Measurements from ENCODE around the gene PCDHGB2. TPM values are rescaled to one million over a fixed set of nuclear protein-coding genes. Genes with fewer than 3 reads are reported as not detected.
"Not testable (repeated sequence)": the region's sequence is repeated elsewhere in the genome, so short reads cannot be mapped to it uniquely, and the experiment has no call there.

The PCDHGB2 gene
- total RNA-seq, 1 donor from 2014 or later = 2.1 TPM

DNA sequence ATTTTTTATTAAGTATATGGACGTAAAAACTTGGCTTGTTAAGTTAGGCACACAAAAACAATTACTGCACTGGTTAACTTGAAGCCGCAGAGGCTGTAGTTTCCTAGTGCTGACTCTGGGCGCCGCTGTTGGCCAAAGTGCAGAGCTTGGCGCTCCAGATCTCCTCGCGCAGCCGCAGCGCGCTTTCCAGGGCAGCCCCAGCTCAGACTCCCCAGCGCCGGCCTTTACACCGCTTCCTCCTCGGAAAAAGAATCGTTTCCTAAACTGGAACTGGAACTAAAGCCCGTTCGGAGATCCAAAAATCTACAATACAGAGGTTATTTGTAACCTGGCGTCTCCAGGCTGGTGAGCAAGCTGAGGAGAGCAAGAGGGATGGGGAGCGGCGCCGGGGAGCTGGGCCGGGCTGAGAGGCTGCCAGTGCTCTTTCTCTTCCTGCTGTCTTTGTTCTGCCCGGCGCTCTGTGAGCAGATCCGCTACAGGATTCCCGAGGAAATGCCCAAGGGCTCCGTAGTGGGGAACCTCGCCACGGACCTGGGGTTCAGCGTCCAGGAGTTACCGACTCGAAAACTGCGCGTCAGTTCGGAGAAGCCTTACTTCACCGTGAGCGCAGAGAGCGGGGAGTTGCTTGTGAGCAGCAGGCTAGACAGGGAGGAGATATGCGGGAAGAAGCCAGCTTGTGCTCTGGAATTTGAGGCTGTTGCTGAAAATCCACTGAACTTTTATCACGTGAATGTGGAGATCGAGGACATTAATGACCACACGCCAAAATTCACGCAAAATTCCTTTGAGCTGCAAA, 38.2 kb downstream of the PCDHGB2 start, which contains the start of gene PCDHGB5:
Gene PCDHGB5, plus strand, starts transcription at position 192 of the 796 bp plus-strand sequence. Its CDS starts 181 bp downstream, at position 373.
- Histone ChIP-seq H3K27me3 (ENCODE audit: control insufficient read depth in 3 of 3, insufficient read depth in 3 of 3, low read length in 3 of 3) (peaks cover 0 to 12% (median 8%) of the 10 kb centered on the region in 3 donors), H3K9me3 (ENCODE audit: control insufficient read depth in 3 of 3, low read length in 3 of 3) (peaks cover 12 to 32% (median 19%) of the 10 kb centered on the region in 3 donors), H3K4me1 (ENCODE audit: control insufficient read depth in 3 of 3, insufficient read depth in 3 of 3, low read length in 3 of 3) (peaks cover 0 to 23% (median 6%) of the 10 kb centered on the region in 3 donors), H3K4me3 (ENCODE audit: low read length in 3 of 3) (peak within 1 kb of the TSS; percentile 51 to 60 (median 54)), H3K9ac (ENCODE audit: low read depth in 1 of 3, low read length in 3 of 3) (peak within 1 kb of the TSS in 1 of 3 donors; percentile 12)
- not testable (repeated sequence) for H3K36me3 ChIP-seq (ENCODE audit: control insufficient read depth in 3 of 3, insufficient read depth in 3 of 3, low read length in 3 of 3); H3K27ac ChIP-seq (ENCODE audit: low read depth, low read length)

- peak overlapping the region; percentile 40 to 54 (median 48) for H3K4me3 ChIP-seq (ENCODE audit: low read length in 3 of 3)
- H3K4me1 ChIP-seq (ENCODE audit: control insufficient read depth in 3 of 3, insufficient read depth in 3 of 3, low read length in 3 of 3) = peaks cover 0 to 28% (median 6%) of the 10 kb centered on the region in 3 donors
- H3K36me3 ChIP-seq (ENCODE audit: control insufficient read depth in 3 of 3, insufficient read depth in 3 of 3, low read length in 3 of 3) = peaks cover 0 to 3% (median 3%) of the 10 kb centered on the region in 3 donors
- H3K9me3 ChIP-seq (ENCODE audit: control insufficient read depth in 3 of 3, low read length in 3 of 3) = peaks cover 12 to 31% (median 23%) of the 10 kb centered on the region in 3 donors
- peak overlapping the region in 1 of 3 donors; percentile 12 for H3K9ac ChIP-seq (ENCODE audit: low read depth in 1 of 3, low read length in 3 of 3)
- peaks cover 0 to 8% (median 7%) of the 10 kb centered on the region in 3 donors for H3K27me3 ChIP-seq (ENCODE audit: control insufficient read depth in 3 of 3, insufficient read depth in 3 of 3, low read length in 3 of 3)
- H3K27ac ChIP-seq (ENCODE audit: low read depth, low read length) = no peak overlapping the region
These were observed 38.8 kb downstream of the PCDHGB2 start for GRCh38 chr5:141398608-141399007.

DNA sequence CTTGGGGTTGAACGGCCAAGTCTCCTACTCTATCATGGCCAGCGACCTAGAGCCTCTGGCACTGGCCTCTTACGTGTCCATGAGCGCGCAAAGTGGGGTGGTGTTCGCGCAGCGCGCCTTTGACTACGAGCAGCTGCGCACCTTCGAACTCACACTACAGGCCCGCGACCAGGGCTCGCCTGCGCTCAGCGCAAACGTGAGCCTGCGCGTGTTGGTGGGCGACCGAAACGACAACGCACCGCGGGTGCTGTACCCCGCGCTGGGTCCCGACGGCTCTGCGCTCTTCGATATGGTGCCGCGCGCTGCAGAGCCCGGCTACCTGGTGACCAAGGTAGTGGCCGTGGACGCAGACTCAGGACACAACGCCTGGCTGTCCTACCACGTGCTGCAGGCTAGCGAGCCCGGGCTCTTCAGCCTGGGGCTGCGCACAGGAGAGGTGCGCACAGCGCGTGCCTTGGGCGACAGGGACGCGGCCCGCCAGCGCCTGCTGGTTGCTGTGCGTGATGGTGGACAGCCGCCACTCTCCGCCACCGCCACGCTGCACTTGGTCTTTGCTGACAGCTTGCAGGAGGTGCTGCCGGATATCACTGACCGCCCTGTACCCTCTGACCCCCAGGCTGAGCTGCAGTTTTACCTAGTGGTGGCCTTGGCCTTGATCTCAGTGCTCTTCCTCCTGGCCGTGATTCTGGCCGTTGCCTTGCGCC, 39.9 kb downstream of the PCDHGB2 start:
- peak overlapping the region; percentile 43 to 66 (median 51) for H3K4me3 ChIP-seq (ENCODE audit: low read length in 3 of 3)
- H3K27ac ChIP-seq (ENCODE audit: low read depth, low read length) = no peak overlapping the region
- H3K36me3 ChIP-seq (ENCODE audit: control insufficient read depth in 3 of 3, insufficient read depth in 3 of 3, low read length in 3 of 3) = peaks cover 0 to 6% (median 3%) of the 10 kb centered on the region in 3 donors
- H3K9ac ChIP-seq (ENCODE audit: low read depth in 1 of 3, low read length in 3 of 3) = no peak overlapping the region
- peaks cover 0 to 27% (median 6%) of the 10 kb centered on the region in 3 donors for H3K4me1 ChIP-seq (ENCODE audit: control insufficient read depth in 3 of 3, insufficient read depth in 3 of 3, low read length in 3 of 3)
- H3K9me3 ChIP-seq (ENCODE audit: control insufficient read depth in 3 of 3, low read length in 3 of 3) = peaks cover 10 to 30% (median 30%) of the 10 kb centered on the region in 3 donors
- H3K27me3 ChIP-seq (ENCODE audit: control insufficient read depth in 3 of 3, insufficient read depth in 3 of 3, low read length in 3 of 3) = peaks cover 0 to 7% (median 3%) of the 10 kb centered on the region in 3 donors

- H3K27me3 ChIP-seq (ENCODE audit: control insufficient read depth in 3 of 3, insufficient read depth in 3 of 3, low read length in 3 of 3) = peaks cover 0 to 3% (median 2%) of the 10 kb centered on the region in 3 donors
- peaks cover 0 to 8% (median 3%) of the 10 kb centered on the region in 3 donors for H3K36me3 ChIP-seq (ENCODE audit: control insufficient read depth in 3 of 3, insufficient read depth in 3 of 3, low read length in 3 of 3)
- peaks cover 9 to 31% (median 29%) of the 10 kb centered on the region in 3 donors for H3K9me3 ChIP-seq (ENCODE audit: control insufficient read depth in 3 of 3, low read length in 3 of 3)
- peak within 1 kb of the TSS; percentile 64 to 70 (median 65) for H3K4me3 ChIP-seq (ENCODE audit: low read length in 3 of 3)
- H3K27ac ChIP-seq (ENCODE audit: low read depth, low read length) = no peak within 1 kb of the TSS
- H3K4me1 ChIP-seq (ENCODE audit: control insufficient read depth in 3 of 3, insufficient read depth in 3 of 3, low read length in 3 of 3) = peaks cover 0 to 25% (median 6%) of the 10 kb centered on the region in 3 donors
- peak within 1 kb of the TSS in 1 of 3 donors; percentile 50 for H3K9ac ChIP-seq (ENCODE audit: low read depth in 1 of 3, low read length in 3 of 3)
These were observed 42.9 kb downstream of the PCDHGB2 start, which contains the start of gene PCDHGA9 for GRCh38 chr5:141402553-141403243. PCDHGA9 (plus strand) TSS chr5:141402778; CDS start chr5:141402953, 175 bp downstream.

- H3K4me3 ChIP-seq (ENCODE audit: low read length in 3 of 3) = peak overlapping the region; percentile 52 to 65 (median 64)
These were observed 43.6 kb downstream of the PCDHGB2 start for GRCh38 chr5:141403387-141403786.

DNA sequence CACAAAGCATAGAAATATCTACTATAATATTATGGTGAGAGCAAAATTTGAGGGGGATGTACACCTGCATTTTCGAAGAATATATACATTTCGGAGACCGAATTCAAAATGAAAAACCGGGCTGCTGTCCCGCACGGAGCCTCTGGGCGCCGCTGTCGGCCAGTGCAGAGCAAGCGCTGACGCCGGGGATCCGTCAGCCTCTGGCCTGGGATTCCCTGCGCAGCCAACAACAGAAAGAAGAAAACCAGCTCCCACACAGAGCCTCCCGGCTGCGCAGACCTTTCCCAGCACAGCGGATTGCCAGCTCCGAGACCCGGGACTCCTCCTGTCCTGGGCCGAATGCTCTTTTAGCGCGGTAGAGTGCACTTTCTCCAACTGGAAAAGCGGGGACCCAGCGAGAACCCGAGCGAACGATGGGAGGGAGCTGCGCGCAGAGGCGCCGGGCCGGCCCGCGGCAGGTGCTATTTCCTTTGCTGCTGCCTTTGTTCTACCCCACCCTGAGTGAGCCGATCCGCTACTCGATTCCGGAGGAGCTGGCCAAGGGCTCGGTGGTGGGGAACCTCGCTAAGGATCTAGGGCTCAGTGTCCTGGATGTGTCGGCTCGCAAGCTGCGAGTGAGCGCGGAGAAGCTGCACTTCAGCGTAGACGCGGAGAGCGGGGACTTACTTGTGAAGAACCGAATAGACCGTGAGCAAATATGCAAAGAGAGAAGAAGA, 48.2 kb downstream of the PCDHGB2 start, which contains the start of gene PCDHGB6:
Gene PCDHGB6, plus strand, starts transcription at position 232 of the 716 bp plus-strand sequence. Its CDS starts 182 bp downstream, at position 414.
- peak within 1 kb of the TSS; percentile 60 to 65 (median 60) for H3K4me3 ChIP-seq (ENCODE audit: low read length in 3 of 3)
- peaks cover 0 to 10% (median 5%) of the 10 kb centered on the region in 3 donors for H3K4me1 ChIP-seq (ENCODE audit: control insufficient read depth in 3 of 3, insufficient read depth in 3 of 3, low read length in 3 of 3)
- H3K9me3 ChIP-seq (ENCODE audit: control insufficient read depth in 3 of 3, low read length in 3 of 3) = peaks cover 3 to 30% (median 27%) of the 10 kb centered on the region in 3 donors
- H3K27me3 ChIP-seq (ENCODE audit: control insufficient read depth in 3 of 3, insufficient read depth in 3 of 3, low read length in 3 of 3) = not testable (repeated sequence)
- H3K27ac ChIP-seq (ENCODE audit: low read depth, low read length) = peak within 1 kb of the TSS; percentile 36
- peaks cover 0 to 19% (median 4%) of the 10 kb centered on the region in 3 donors for H3K36me3 ChIP-seq (ENCODE audit: control insufficient read depth in 3 of 3, insufficient read depth in 3 of 3, low read length in 3 of 3)
- H3K9ac ChIP-seq (ENCODE audit: low read depth in 1 of 3, low read length in 3 of 3) = peak within 1 kb of the TSS in 2 of 3 donors; percentile 55 to 76

More at GRCh38 chr5:141403387-141403786, 43.6 kb downstream of the PCDHGB2 start:
- Histone ChIP-seq H3K9me3 (ENCODE audit: control insufficient read depth in 3 of 3, low read length in 3 of 3) (peaks cover 9 to 34% (median 29%) of the 10 kb centered on the region in 3 donors), H3K9ac (ENCODE audit: low read depth in 1 of 3, low read length in 3 of 3) (no peak overlapping the region), H3K4me1 (ENCODE audit: control insufficient read depth in 3 of 3, insufficient read depth in 3 of 3, low read length in 3 of 3) (peaks cover 0 to 25% (median 6%) of the 10 kb centered on the region in 3 donors), H3K27ac (ENCODE audit: low read depth, low read length) (no peak overlapping the region), H3K36me3 (ENCODE audit: control insufficient read depth in 3 of 3, insufficient read depth in 3 of 3, low read length in 3 of 3) (peaks cover 0 to 8% (median 3%) of the 10 kb centered on the region in 3 donors), H3K27me3 (ENCODE audit: control insufficient read depth in 3 of 3, insufficient read depth in 3 of 3, low read length in 3 of 3) (peaks cover 0 to 3% (median 2%) of the 10 kb centered on the region in 3 donors)

- Histone ChIP-seq H3K27ac (ENCODE audit: low read depth, low read length) (no peak overlapping the region), H3K27me3 (ENCODE audit: control insufficient read depth in 3 of 3, insufficient read depth in 3 of 3, low read length in 3 of 3) (peaks cover 2 to 7% (median 6%) of the 10 kb centered on the region in 3 donors), H3K4me1 (ENCODE audit: control insufficient read depth in 3 of 3, insufficient read depth in 3 of 3, low read length in 3 of 3) (peaks cover 0 to 11% (median 6%) of the 10 kb centered on the region in 3 donors), H3K36me3 (ENCODE audit: control insufficient read depth in 3 of 3, insufficient read depth in 3 of 3, low read length in 3 of 3) (peaks cover 2 to 21% (median 4%) of the 10 kb centered on the region in 3 donors), H3K4me3 (ENCODE audit: low read length in 3 of 3) (peak overlapping the region; percentile 33 to 68 (median 44)), H3K9me3 (ENCODE audit: control insufficient read depth in 3 of 3, low read length in 3 of 3) (peaks cover 10 to 30% (median 17%) of the 10 kb centered on the region in 3 donors), H3K9ac (ENCODE audit: low read depth in 1 of 3, low read length in 3 of 3) (no peak overlapping the region)
These were observed 50.0 kb downstream of the PCDHGB2 start for GRCh38 chr5:141409598-141410306.

- Histone ChIP-seq H3K36me3 (ENCODE audit: control insufficient read depth in 3 of 3, insufficient read depth in 3 of 3, low read length in 3 of 3) (peaks cover 2 to 20% (median 4%) of the 10 kb centered on the region in 3 donors), H3K4me3 (ENCODE audit: low read length in 3 of 3) (peak overlapping the region; percentile 23 to 41 (median 35)), H3K9ac (ENCODE audit: low read depth in 1 of 3, low read length in 3 of 3) (peak overlapping the region in 1 of 3 donors; percentile 6), H3K9me3 (ENCODE audit: control insufficient read depth in 3 of 3, low read length in 3 of 3) (peaks cover 10 to 28% (median 16%) of the 10 kb centered on the region in 3 donors), H3K4me1 (ENCODE audit: control insufficient read depth in 3 of 3, insufficient read depth in 3 of 3, low read length in 3 of 3) (peaks cover 0 to 13% (median 6%) of the 10 kb centered on the region in 3 donors), H3K27ac (ENCODE audit: low read depth, low read length) (no peak overlapping the region), H3K27me3 (ENCODE audit: control insufficient read depth in 3 of 3, insufficient read depth in 3 of 3, low read length in 3 of 3) (peaks cover 0 to 7% (median 6%) of the 10 kb centered on the region in 3 donors)
These were observed 51.8 kb downstream of the PCDHGB2 start for GRCh38 chr5:141411575-141411974.

Data from skeletal muscle tissue (tissue), 4 donors.